HG03097 (cell line): Measurements from ENCODE around the gene SNX11.
"Not testable (repeated sequence)": the region's sequence is repeated elsewhere in the genome, so short reads cannot be mapped to it uniquely, and the experiment has no call there.

Source experiments
- ATAC-seq: cut with Tn5 transposase; IDR thresholded peaks from one replicate; pipeline ENCODE4 v1.9.1; 2021; ENCODE audit not compliant: unreplicated experiment, low FRiP score

SNX11 gene

GRCh38 chr17:48107137-48108055, at the start of gene SNX11:
TSS of gene SNX11 (plus strand) at chr17:48107766. CDS start at chr17:48112044, 4,278 bp downstream.
- peak; percentile 78 for ATAC-seq

- no peak for ATAC-seq
These were observed 49.0 kb upstream of the SNX11 start for GRCh38 chr17:48058393-48059124.

- ATAC-seq: no peak
These were observed 48.4 kb upstream of the SNX11 start for GRCh38 chr17:48059125-48059668.

- ATAC-seq: no peak
These were observed 47.3 kb upstream of the SNX11 start for GRCh38 chr17:48060249-48060648.

- ATAC-seq: no peak
These were observed 45.3 kb upstream of the SNX11 start for GRCh38 chr17:48062273-48062672.

GRCh38 chr17:48064638-48065037, 42.9 kb upstream of the SNX11 start:
- no peak for ATAC-seq

- ATAC-seq: no peak
These were observed 41.4 kb upstream of the SNX11 start for GRCh38 chr17:48066192-48066591.

GRCh38 chr17:48066656-48067055, 40.9 kb upstream of the SNX11 start:
- ATAC-seq: no peak

- no peak for ATAC-seq
These were observed 40.3 kb upstream of the SNX11 start for GRCh38 chr17:48067245-48067644.

GRCh38 chr17:48067808-48068207, 39.8 kb upstream of the SNX11 start:
- not testable (repeated sequence) for ATAC-seq

GRCh38 chr17:48068491-48068961, 39.0 kb upstream of the SNX11 start:
- ATAC-seq: no peak

- ATAC-seq: no peak
These were observed 37.4 kb upstream of the SNX11 start for GRCh38 chr17:48070195-48070594.

GRCh38 chr17:48071654-48072053, 35.9 kb upstream of the SNX11 start:
- no peak for ATAC-seq

GRCh38 chr17:48072811-48073210, 34.8 kb upstream of the SNX11 start:
- ATAC-seq: not testable (repeated sequence)

GRCh38 chr17:48073566-48074094, 33.9 kb upstream of the SNX11 start:
- ATAC-seq: not testable (repeated sequence)

- no peak for ATAC-seq
These were observed 33.1 kb upstream of the SNX11 start for GRCh38 chr17:48074322-48075081.

GRCh38 chr17:48077152-48077551, 30.4 kb upstream of the SNX11 start:
- not testable (repeated sequence) for ATAC-seq

GRCh38 chr17:48081858-48082257, 25.7 kb upstream of the SNX11 start:
- no peak for ATAC-seq

GRCh38 chr17:48084932-48085331, 22.6 kb upstream of the SNX11 start:
- no peak for ATAC-seq

- ATAC-seq: no peak
These were observed 14.1 kb upstream of the SNX11 start for GRCh38 chr17:48093341-48094045.
